ENCODE data around the gene PIGO. TPM values are rescaled to one million over a fixed set of nuclear protein-coding genes. Genes with fewer than 3 reads are reported as not detected.
A peak's percentile ranks its signal among the peaks of the same experiment; 100 is the strongest.

PIGO gene
- total and polyA plus RNA-seq, 9 of the 15 experiments (the other 6 are each of a cell fraction or from before 2014, with no cell fraction given), result 5.4 to 13.7 (median 9.7) TPM

DNA sequence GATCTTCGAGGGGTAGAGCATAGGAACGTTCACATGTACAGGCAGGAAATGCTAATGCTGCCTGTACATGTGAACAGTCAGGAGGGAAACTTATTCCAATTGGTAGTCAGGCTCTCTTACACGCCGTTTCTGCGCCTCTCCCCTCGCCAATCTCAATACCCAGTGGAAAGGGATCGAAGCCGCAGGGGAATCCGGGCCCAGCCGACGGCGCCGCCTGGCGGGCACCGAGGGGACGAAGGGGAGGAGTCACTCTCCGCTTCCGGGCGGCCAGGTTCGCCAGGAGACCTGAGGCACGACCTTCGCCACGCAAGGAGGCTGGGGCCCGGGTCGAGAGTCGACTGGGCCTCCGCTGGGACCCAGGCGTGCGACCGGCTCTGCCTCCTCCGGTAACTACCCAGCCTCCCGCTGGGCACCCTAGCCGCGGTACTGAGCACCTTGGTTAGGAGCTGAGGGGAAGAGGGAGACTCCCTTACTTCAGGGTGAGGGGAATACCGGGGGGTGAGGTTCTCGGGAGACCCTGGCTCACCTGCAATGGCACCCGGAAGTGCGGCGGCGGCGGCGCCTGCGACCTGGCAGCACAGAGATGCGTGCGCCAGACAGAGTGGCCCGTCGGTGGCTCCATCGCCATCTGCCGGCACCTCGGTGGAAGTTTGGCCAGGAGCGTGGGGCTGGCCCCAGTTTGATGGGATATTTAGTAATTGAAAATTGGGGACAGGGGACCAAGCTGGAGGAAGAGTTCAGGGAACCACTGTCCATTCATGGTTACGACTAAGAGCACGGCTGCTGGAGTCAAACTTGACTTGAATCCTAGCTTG lies at the start of gene PIGO (continued):
- TF ChIP-seq, protein P1, sequence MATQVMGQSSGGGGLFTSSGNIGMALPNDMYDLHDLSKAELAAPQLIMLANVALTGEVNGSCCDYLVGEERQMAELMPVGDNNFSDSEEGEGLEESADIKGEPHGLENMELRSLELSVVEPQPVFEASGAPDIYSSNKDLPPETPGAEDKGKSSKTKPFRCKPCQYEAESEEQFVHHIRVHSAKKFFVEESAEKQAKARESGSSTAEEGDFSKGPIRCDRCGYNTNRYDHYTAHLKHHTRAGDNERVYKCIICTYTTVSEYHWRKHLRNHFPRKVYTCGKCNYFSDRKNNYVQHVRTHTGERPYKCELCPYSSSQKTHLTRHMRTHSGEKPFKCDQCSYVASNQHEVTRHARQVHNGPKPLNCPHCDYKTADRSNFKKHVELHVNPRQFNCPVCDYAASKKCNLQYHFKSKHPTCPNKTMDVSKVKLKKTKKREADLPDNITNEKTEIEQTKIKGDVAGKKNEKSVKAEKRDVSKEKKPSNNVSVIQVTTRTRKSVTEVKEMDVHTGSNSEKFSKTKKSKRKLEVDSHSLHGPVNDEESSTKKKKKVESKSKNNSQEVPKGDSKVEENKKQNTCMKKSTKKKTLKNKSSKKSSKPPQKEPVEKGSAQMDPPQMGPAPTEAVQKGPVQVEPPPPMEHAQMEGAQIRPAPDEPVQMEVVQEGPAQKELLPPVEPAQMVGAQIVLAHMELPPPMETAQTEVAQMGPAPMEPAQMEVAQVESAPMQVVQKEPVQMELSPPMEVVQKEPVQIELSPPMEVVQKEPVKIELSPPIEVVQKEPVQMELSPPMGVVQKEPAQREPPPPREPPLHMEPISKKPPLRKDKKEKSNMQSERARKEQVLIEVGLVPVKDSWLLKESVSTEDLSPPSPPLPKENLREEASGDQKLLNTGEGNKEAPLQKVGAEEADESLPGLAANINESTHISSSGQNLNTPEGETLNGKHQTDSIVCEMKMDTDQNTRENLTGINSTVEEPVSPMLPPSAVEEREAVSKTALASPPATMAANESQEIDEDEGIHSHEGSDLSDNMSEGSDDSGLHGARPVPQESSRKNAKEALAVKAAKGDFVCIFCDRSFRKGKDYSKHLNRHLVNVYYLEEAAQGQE (IDR thresholded peaks at IDR 0.05; ENCODE audit: borderline replicate concordance), result peak; percentile 58
- TF ChIP-seq, protein P1 (CRISPR knock-in tag; IDR thresholded peaks at IDR 0.05; ENCODE audit: low read depth), result peak; percentile 55; the same call in 1 of the 2 replicates
- peak; percentile 20 to 76 (median 75) for TF ChIP-seq YY1 (IDR thresholded peaks at IDR 0.05; ENCODE audit: borderline replicate concordance in 1 of 3, control insufficient read depth in 1 of 3, extremely low read depth in 1 of 3, insufficient read depth in 3 of 3, insufficient read length in 1 of 3, insufficient replicate concordance in 2 of 3, low read depth in 1 of 3, low read length in 2 of 3)
- TF ChIP-seq NFE2L1 (tag; IDR thresholded peaks at IDR 0.05; ENCODE audit: borderline replicate concordance, low read depth), result no peak
- peak; percentile 93 for TF ChIP-seq ELF2 (CRISPR knock-in tag; IDR thresholded peaks at IDR 0.05)
- TF ChIP-seq RBM15 (IDR thresholded peaks at IDR 0.05; ENCODE audit: insufficient read depth, low read length), result no peak
- no peak for TF ChIP-seq KDM1A (IDR thresholded peaks at IDR 0.05)
- TF ChIP-seq TEAD1 (CRISPR knock-in tag; IDR thresholded peaks at IDR 0.05), result peak in 1 of 2 experiments; percentile 58; a peak in 1 of 4 replicates
- TF ChIP-seq, protein P2, sequence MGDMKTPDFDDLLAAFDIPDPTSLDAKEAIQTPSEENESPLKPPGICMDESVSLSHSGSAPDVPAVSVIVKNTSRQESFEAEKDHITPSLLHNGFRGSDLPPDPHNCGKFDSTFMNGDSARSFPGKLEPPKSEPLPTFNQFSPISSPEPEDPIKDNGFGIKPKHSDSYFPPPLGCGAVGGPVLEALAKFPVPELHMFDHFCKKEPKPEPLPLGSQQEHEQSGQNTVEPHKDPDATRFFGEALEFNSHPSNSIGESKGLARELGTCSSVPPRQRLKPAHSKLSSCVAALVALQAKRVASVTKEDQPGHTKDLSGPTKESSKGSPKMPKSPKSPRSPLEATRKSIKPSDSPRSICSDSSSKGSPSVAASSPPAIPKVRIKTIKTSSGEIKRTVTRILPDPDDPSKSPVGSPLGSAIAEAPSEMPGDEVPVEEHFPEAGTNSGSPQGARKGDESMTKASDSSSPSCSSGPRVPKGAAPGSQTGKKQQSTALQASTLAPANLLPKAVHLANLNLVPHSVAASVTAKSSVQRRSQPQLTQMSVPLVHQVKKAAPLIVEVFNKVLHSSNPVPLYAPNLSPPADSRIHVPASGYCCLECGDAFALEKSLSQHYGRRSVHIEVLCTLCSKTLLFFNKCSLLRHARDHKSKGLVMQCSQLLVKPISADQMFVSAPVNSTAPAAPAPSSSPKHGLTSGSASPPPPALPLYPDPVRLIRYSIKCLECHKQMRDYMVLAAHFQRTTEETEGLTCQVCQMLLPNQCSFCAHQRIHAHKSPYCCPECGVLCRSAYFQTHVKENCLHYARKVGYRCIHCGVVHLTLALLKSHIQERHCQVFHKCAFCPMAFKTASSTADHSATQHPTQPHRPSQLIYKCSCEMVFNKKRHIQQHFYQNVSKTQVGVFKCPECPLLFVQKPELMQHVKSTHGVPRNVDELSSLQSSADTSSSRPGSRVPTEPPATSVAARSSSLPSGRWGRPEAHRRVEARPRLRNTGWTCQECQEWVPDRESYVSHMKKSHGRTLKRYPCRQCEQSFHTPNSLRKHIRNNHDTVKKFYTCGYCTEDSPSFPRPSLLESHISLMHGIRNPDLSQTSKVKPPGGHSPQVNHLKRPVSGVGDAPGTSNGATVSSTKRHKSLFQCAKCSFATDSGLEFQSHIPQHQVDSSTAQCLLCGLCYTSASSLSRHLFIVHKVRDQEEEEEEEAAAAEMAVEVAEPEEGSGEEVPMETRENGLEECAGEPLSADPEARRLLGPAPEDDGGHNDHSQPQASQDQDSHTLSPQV (IDR thresholded peaks at IDR 0.05), result no peak
- TF ChIP-seq BRCA1 (IDR thresholded peaks at IDR 0.05), result no peak
- no peak for TF ChIP-seq BRCA1 (CRISPR knock-in tag; IDR thresholded peaks at IDR 0.05)
- TF ChIP-seq ZNF3 (CRISPR knock-in tag; IDR thresholded peaks at IDR 0.05), result no peak

Measured in K562 (cell line).